Ovary (tissue), 3 donors: ENCODE results near the gene DCLRE1A.

ENCODE experiments used
- POLR2A ChIP-seq: fragments of 450-650 bp; IDR thresholded peaks from one replicate; pipeline ENCODE4 v1.6.1; 2017; ENCODE audit warnings: antibody characterized with exemption, mild to moderate bottlenecking, moderate library complexity
- TF ChIP-seq, protein P1 (sequence below), 3 donors: fragments of 450-650 bp in 2 of 3; fragments of 200-600 bp in 1 of 3; IDR thresholded peaks; one replicate each; pipeline versions ENCODE4 v1.5.1 to v1.8.0; 2016 to 2022; ENCODE audit warnings: antibody characterized with exemption in 3 of 3, mild to moderate bottlenecking in 1 of 3
- donor health status: DM: no; HTN: no; CAD: no.

DNA sequence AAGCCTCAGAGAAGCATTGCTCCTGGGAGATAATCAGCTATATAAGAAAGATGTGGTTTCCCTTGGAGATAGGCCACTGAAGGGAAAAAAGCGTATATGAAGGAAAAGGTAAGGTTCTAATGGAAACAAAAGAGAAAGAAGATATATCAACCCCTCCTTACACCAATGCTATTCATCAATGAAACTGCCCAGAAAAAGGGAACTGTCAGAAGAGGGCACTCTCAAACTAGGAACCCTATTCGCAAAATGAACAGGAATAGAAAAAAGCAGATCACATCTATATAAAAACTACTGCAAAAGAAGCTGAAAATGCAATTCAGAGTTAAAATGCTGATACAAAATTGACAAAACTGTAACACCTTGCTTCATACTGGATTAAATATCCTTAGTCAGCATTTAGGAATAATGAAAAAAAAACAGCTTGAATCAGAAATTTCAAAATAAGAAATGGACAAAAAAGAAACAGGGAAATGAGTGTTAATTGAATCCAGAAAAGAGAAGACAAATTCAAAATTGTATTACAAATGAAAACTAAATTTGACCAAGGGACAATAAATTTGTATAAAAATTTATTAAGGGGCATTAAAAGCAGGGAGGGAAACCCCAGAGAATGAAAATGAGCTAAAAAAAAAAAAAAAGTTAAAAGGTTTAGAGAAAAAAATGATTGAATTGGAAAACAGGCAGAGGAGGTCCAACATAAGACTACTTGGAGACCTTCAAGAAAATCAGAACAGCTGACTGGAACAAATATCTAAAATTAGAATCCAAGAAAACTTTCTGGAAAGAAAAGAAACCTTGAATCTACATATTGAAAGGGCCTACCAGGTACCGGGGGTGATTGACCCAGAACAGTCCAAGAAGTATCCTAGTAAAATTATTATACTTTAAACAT is 18.5 kb upstream of the DCLRE1A start:
- TF ChIP-seq POLR2A = no peak
- TF ChIP-seq, protein P1, sequence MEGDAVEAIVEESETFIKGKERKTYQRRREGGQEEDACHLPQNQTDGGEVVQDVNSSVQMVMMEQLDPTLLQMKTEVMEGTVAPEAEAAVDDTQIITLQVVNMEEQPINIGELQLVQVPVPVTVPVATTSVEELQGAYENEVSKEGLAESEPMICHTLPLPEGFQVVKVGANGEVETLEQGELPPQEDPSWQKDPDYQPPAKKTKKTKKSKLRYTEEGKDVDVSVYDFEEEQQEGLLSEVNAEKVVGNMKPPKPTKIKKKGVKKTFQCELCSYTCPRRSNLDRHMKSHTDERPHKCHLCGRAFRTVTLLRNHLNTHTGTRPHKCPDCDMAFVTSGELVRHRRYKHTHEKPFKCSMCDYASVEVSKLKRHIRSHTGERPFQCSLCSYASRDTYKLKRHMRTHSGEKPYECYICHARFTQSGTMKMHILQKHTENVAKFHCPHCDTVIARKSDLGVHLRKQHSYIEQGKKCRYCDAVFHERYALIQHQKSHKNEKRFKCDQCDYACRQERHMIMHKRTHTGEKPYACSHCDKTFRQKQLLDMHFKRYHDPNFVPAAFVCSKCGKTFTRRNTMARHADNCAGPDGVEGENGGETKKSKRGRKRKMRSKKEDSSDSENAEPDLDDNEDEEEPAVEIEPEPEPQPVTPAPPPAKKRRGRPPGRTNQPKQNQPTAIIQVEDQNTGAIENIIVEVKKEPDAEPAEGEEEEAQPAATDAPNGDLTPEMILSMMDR (IDR thresholded peaks at IDR 0.05) = no peak
